Measurements from ENCODE around the gene ZNF841. TPM values are rescaled to one million over a fixed set of nuclear protein-coding genes. Genes with fewer than 3 reads are reported as not detected.
A peak's percentile ranks its signal among the peaks of the same experiment; 100 is the strongest.

The ZNF841 gene
- total and polyA plus RNA-seq, 2 of the 13 experiments (the other 11 are each of a cell fraction or from before 2014, with no cell fraction given), result 6.2 to 14.2 TPM

DNA sequence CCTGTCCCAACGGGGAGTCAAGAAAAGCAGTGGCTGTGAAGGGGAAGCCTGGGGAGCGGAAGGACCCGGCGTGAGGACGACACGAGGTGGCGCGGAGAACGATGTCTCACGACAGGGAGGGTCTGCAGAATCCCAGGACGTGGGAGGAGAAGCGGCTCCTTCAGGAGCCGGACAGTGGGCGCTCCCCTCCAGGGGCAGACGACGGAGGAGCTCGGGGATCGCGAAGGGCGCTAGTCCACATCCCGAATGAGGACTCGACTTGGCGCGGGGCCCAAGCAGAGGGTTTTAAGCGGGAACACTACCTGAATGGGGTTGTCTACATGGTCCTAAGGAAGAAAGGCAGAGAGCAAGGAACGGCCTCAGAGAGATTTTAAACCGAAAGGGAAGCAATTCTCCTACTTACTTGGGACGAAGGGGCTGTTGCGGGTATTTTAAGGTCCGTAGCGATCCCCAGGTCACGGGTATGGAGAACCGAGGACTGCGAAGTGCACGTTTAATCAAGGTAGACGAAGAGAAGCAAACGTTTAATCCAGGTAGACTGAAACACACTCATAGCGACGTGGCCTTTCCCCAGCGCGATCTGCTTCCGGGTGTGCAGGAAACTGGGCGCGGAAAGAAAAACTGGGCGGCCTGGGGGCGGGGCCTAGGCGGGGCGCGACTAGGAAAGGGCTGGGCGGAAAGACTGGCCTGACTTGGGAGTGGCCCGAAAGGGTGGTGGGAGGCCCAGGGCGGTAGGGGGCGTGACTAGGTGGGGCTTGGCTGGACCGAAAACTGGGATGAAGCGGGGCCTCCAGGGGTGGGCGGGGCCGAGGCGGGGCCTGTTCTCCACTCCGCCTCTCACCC is at the start of gene ZNF841 (continued):
- TF ChIP-seq, protein P1, sequence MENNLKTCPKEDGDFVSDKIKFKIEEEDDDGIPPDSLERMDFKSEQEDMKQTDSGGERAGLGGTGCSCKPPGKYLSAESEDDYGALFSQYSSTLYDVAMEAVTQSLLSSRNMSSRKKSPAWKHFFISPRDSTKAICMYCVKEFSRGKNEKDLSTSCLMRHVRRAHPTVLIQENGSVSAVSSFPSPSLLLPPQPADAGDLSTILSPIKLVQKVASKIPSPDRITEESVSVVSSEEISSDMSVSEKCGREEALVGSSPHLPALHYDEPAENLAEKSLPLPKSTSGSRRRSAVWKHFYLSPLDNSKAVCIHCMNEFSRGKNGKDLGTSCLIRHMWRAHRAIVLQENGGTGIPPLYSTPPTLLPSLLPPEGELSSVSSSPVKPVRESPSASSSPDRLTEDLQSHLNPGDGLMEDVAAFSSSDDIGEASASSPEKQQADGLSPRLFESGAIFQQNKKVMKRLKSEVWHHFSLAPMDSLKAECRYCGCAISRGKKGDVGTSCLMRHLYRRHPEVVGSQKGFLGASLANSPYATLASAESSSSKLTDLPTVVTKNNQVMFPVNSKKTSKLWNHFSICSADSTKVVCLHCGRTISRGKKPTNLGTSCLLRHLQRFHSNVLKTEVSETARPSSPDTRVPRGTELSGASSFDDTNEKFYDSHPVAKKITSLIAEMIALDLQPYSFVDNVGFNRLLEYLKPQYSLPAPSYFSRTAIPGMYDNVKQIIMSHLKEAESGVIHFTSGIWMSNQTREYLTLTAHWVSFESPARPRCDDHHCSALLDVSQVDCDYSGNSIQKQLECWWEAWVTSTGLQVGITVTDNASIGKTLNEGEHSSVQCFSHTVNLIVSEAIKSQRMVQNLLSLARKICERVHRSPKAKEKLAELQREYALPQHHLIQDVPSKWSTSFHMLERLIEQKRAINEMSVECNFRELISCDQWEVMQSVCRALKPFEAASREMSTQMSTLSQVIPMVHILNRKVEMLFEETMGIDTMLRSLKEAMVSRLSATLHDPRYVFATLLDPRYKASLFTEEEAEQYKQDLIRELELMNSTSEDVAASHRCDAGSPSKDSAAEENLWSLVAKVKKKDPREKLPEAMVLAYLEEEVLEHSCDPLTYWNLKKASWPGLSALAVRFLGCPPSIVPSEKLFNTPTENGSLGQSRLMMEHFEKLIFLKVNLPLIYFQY (CRISPR knock-in tag; IDR thresholded peaks at IDR 0.05; ENCODE audit: borderline replicate concordance), result no peak
- no peak for TF ChIP-seq RXRA (CRISPR knock-in tag; IDR thresholded peaks at IDR 0.05)
- TF ChIP-seq, protein P2, sequence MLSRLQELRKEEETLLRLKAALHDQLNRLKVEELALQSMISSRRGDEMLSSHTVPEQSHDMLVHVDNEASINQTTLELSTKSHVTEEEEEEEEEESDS (CRISPR knock-in tag; IDR thresholded peaks at IDR 0.05; ENCODE audit: borderline replicate concordance), result no peak
- no peak for TF ChIP-seq ZNF607 (CRISPR knock-in tag; IDR thresholded peaks at IDR 0.05; ENCODE audit: borderline replicate concordance)
- TF ChIP-seq, protein P3, sequence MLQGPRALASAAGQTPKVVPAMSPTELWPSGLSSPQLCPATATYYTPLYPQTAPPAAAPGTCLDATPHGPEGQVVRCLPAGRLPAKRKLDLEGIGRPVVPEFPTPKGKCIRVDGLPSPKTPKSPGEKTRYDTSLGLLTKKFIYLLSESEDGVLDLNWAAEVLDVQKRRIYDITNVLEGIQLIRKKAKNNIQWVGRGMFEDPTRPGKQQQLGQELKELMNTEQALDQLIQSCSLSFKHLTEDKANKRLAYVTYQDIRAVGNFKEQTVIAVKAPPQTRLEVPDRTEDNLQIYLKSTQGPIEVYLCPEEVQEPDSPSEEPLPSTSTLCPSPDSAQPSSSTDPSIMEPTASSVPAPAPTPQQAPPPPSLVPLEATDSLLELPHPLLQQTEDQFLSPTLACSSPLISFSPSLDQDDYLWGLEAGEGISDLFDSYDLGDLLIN (CRISPR knock-in tag; IDR thresholded peaks at IDR 0.05; ENCODE audit: borderline replicate concordance), result no peak
- TF ChIP-seq DR1 (CRISPR knock-in tag; IDR thresholded peaks at IDR 0.05), result peak; percentile 56; the same call in 1 of the 2 replicates
- no peak for TF ChIP-seq TCF7 (IDR thresholded peaks at IDR 0.05; ENCODE audit: low read depth)
- TF ChIP-seq RFX3 (CRISPR knock-in tag; IDR thresholded peaks at IDR 0.05), result no peak
- TF ChIP-seq ZSCAN30 (CRISPR knock-in tag; IDR thresholded peaks at IDR 0.05), result no peak
- peak; percentile 57; the same call in 1 of the 2 replicates for TF ChIP-seq KMT2B (CRISPR knock-in tag; IDR thresholded peaks at IDR 0.05)
- TF ChIP-seq THAP7 (CRISPR knock-in tag; IDR thresholded peaks at IDR 0.05), result 0 out of 2 replicates have a peak, but pooled peaks have one; percentile 47
- TF ChIP-seq KLF16 (CRISPR knock-in tag; IDR thresholded peaks at IDR 0.05), result no peak
- TF ChIP-seq NCOA5 (CRISPR knock-in tag; IDR thresholded peaks at IDR 0.05), result no peak
- TF ChIP-seq ZNF660 (CRISPR knock-in tag; IDR thresholded peaks at IDR 0.05; ENCODE audit: borderline replicate concordance, low read depth), result no peak
- TF ChIP-seq ZNF614 (CRISPR knock-in tag; IDR thresholded peaks at IDR 0.05; ENCODE audit: borderline replicate concordance), result no peak
- no peak for TF ChIP-seq TCF7L2 (IDR thresholded peaks at IDR 0.05; ENCODE audit: low read depth, low read length)
- no peak for TF ChIP-seq KLF15 (CRISPR knock-in tag; IDR thresholded peaks at IDR 0.05; ENCODE audit: borderline replicate concordance)
- TF ChIP-seq MED1 (CRISPR knock-in tag; IDR thresholded peaks at IDR 0.05), result 0 out of 2 replicates have a peak, but pooled peaks have one; percentile 35
- no peak for TF ChIP-seq ZNF724P (CRISPR knock-in tag; IDR thresholded peaks at IDR 0.05; ENCODE audit: borderline replicate concordance)
- TF ChIP-seq ZFP36 (IDR thresholded peaks at IDR 0.05; ENCODE audit: borderline replicate concordance, low read depth, low read length, partially characterized antibody), result no peak
- peak; percentile 92 for TF ChIP-seq GABPB1 (CRISPR knock-in tag; IDR thresholded peaks at IDR 0.05)
- no peak for TF ChIP-seq PHF5A (CRISPR knock-in tag; IDR thresholded peaks at IDR 0.05; ENCODE audit: low read depth, unreplicated experiment)
- TF ChIP-seq, protein P4, sequence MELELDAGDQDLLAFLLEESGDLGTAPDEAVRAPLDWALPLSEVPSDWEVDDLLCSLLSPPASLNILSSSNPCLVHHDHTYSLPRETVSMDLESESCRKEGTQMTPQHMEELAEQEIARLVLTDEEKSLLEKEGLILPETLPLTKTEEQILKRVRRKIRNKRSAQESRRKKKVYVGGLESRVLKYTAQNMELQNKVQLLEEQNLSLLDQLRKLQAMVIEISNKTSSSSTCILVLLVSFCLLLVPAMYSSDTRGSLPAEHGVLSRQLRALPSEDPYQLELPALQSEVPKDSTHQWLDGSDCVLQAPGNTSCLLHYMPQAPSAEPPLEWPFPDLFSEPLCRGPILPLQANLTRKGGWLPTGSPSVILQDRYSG (CRISPR knock-in tag; IDR thresholded peaks at IDR 0.05), result no peak

Data from HepG2 (cell line).